ENCODE results near the gene OVOL1.
"Not testable (repeated sequence)": the region's sequence is repeated elsewhere in the genome, so short reads cannot be mapped to it uniquely, and the experiment has no call there.

The OVOL1 gene

DNA sequence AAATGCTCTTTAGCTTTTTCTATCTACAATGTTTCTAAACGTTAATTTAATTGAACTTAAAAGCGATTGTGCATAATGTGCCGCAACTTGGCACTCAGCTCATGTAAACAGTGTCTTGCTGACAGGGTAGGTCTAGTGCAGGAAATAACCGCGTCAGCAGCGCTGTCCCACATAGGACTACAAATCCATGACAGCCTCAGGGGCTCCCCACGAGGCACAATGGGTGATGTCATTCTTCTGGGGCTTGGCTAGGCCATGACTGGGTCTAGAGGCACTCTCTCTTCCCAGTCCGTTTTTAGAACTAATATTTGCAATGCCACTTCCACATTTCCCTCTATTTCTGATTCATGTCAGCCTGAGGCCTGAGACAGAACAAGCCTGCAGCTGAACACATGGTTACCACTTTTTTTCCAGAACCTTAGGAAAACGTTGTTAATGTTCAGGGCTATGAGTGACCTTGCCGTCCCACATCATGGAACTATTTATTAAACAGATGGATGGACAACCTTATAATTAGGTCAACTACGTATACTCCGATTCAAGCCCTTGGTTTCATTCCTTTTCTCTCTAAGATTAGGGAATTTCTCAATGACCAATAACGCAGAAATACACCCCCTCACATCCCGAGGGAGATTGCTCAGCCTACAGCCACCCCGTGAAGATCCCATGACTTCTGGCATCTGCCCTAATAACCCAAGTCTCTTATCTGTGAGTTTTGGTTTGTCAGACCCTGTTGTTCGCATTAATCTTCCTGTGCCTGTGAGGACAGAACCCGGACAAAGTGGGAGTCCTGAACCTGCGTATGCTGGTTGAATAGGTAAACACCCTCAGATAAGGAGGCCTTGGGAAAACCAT is 27.5 kb downstream of the OVOL1 start:
- no peak for DNase-seq (ENCODE audit: low read depth in 2 of 2, low spot score in 1 of 2)

DNA sequence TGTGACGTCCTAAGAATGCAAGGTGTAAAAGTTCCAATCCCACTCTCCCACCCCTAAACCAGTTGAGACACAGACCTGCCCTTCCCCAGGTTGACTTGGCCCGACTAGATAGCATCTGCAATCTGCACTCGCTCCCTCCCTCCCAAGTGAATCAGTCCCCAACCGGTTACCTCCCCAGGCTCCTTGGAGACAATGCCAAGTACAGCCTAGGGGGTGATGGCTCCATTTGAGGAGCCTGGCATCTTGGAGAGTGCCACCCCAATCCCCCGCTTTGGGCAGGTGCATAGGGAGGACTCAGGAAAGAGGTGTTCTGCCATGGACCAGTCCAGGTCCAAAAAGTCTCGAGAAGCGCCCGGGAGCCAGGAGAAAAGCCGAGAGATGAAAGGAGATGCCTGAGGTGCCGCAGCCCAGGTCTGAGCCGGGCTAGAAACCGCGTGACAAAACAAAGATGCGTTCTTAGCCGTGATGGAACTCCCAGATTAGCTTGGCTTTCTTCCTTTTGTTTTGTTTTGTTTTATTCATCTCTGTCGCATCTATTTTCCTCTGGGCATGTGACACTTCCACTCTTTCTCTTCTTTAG is 28.2 kb downstream of the OVOL1 start:
- DNase-seq (ENCODE audit: low read depth in 2 of 2, low spot score in 1 of 2): no peak

DNA sequence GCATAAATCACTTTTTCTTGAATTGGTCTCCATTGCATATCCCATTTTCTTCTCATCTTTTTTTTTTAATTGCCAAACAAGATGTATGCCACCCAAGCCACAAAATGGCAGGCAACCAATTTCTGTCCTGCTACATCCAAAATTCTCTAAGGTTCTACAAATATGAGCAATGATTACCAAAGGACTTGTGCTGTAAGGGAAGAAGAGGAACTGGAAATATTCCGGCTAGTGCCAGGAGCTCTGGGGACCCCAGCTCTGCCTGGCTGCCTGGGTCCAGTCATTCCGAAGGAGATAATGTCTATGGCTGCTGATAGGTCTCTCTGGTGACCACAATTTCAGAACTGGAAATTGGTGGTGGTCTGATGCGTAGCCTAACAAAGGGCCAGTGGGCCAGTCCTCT is 29.8 kb downstream of the OVOL1 start:
- DNase-seq (ENCODE audit: low read depth in 2 of 2, low spot score in 1 of 2): no peak

DNA sequence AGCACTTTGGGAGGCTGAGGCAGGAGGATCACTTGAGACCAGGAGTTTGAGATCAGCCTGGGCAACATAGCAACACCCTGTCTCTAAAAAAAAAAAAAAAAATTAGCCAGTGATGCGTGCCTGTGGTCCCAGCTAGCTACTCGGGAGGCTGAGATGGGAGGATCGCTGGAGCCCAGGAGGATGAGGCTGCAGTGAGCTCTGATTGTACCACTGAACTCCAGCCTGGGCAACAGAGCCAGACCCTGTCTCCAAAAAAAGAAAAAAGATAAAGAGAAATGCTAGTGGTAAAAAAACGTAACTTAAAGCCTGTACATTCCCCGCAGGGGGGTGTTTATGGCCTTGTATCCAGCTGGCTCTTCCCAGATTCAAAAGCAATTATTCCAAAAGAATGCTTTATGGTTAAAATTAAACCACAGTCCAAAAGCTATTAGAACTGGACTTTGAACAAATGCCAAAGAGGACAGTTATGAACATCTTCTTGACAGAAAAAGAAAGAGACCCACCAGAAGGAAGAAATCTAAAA is 30.5 kb downstream of the OVOL1 start:
- DNase-seq (ENCODE audit: low read depth in 2 of 2, low spot score in 1 of 2): no peak

DNA sequence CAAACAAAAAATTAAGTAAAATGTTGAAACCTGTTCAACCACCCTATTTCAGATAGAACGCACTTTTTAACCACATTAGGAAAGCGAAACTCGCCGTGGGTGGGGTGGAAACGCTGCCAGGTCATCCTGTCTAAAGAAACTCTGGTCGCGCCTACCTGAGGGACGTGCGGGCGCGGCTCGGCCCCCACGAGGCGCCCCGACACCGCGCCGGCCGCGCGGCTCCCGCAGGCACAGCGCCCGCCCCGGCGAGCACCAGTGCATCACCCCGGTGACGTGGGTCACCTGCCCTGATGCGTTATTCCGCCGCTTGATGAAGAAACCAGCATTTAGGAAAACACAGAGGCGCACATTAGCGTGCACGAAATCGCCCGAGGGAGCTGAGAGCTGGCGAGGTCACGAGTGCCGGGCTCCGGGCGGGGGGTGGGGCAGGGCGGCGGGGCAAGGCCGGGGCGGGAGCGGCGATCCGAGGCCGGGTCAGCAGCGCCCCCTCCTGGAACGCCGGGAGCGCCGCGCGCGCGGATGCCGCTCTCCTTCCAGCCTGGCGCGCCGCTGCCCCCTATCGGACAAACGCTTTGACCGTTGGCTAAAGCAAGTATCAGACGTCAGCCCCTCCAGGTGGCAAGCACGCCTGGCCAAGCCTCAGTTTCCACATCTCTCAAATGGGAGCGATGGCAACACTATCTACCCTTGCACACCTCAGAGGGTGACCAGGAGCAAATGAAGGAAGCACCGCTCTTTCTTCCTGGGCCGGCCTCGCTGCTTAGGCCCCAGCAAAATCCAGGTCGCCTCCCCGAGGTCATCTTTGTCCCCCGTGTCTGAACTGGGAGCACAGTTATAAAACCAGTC is 31.2 kb downstream of the OVOL1 start:
- DNase-seq (ENCODE audit: low read depth in 2 of 2, low spot score in 1 of 2): peak; percentile 76 to 93

DNA sequence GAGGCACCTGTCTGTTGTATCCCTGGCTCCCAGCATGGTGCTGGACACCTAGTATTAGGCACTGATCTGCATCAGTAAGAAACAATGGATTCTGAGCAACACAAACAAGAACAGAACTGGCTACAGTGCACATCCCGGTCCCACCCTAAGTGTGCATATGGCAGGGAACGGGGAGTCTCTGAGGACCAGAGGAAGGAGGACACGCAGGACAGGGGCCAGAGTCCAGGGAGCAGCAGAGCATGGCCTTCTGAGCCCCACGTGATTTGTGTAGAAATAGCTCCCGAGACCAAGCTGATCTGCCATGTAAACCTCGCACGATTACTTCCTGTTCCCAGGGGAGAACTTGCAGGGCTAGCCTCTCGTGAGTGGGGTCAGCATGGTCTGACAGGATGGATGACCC is 34.2 kb downstream of the OVOL1 start:
- no peak for DNase-seq (ENCODE audit: low read depth in 2 of 2, low spot score in 1 of 2)

DNA sequence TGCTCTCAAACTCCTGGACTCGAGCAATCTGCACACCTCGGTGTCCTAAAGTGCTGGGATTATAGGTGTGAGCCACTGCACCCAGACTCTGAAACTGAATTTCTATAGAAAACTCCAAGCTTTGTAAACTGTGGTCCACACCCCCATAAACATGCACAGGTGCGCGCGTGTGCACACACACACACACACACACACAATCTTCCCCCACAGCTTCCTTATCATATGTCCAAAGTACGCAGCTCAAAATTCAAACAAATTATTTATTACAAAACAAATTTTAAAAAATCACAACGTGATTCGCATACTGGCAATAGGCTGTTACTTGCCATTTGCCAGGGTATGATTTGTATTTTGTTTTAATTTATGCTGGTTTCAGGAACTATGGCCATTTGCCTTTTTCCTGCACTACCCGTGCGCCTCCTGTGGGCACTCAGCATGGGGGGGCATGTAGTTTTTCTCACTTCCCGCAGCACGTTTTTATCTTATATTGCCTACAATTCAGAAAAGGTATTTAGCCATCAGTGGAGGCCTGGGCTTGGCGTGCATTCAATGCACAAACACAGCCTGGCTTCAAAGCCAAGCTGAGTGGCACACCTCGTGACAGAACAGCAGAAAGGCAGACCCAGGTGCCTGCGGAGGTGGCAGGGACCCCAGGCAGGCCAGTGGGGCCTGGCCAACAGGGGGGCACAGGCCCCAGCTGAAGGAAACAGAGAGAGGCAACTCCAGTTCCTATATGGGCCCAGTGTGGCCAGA is 36.1 kb downstream of the OVOL1 start:
- DNase-seq (ENCODE audit: low read depth in 2 of 2, low spot score in 1 of 2): no peak

DNA sequence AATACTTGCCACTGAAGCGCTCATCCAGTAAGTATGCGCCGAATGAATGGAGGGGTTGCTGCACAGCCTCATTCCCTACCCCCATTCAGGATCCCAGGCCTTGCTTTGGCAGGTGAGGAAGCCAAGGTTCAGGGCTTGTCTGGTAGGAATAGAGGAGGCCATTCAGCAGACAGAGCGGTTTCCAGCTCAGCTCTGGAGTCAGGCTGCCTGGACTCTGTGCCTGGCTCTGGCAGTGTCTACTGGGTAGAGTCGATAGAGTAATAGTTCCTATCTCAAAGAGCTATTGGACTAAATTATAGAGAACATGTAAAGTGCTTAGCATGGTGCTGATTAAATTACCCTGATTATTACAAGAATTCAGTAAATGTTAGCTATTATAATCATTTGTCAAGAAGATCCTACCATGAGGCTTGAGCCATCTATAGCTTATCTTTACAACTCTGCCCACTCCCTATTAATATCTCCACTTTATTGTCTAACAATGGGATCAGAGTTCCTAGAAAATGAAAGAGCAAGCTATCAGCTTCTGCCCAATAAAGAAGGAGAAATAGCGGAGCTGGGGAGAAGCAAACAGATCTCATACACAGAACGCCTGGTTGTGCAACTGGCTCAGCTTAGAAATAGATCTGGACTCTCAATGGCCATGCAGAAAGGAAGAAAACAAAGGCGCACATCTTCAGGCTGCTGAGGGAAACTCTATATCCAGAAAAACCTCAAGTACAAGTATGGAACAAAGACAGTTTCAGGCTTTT is 40.3 kb downstream of the OVOL1 start:
- DNase-seq (ENCODE audit: low read depth in 2 of 2, low spot score in 1 of 2): no peak

DNA sequence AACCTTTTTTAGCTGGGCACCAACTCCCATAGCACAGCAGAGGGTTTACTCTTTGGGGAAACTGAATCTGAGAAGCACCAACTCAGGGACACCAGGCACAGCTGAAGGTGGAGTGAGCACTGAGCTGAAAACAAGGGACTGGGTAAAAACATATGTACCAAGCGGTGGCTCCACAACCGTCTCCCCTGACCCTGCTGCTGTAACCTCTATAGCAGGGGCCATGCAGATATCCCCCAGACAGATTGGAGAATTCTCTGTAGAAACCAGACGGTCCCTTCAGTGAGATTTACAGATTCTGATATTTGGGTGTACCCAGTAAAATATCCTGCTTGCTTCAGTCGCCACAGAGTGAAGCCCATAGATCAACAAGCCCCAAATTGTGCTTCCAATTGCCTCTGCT is 42.6 kb downstream of the OVOL1 start:
- no peak for DNase-seq (ENCODE audit: low read depth in 2 of 2, low spot score in 1 of 2)

DNA sequence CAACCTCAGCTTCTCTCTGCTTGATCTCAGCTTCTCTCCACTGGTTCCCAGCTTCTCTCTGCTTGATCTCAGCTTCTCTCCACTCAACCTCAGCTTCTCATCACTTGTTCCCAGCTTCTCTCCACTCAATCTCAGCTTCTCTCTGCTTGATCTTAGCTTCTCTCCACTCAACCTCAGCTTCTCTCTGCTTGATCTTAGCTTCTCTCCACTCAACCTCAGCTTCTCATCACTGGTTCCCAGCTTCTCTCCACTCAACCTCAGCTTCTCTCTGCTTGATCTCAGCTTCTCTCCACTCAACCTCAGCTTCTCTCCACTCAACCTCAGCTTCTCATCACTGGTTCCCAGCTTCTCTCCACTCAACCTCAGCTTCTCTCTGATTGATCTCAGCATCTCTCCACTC is 45.4 kb downstream of the OVOL1 start:
- DNase-seq (ENCODE audit: low read depth in 2 of 2, low spot score in 1 of 2): not testable (repeated sequence)

DNA sequence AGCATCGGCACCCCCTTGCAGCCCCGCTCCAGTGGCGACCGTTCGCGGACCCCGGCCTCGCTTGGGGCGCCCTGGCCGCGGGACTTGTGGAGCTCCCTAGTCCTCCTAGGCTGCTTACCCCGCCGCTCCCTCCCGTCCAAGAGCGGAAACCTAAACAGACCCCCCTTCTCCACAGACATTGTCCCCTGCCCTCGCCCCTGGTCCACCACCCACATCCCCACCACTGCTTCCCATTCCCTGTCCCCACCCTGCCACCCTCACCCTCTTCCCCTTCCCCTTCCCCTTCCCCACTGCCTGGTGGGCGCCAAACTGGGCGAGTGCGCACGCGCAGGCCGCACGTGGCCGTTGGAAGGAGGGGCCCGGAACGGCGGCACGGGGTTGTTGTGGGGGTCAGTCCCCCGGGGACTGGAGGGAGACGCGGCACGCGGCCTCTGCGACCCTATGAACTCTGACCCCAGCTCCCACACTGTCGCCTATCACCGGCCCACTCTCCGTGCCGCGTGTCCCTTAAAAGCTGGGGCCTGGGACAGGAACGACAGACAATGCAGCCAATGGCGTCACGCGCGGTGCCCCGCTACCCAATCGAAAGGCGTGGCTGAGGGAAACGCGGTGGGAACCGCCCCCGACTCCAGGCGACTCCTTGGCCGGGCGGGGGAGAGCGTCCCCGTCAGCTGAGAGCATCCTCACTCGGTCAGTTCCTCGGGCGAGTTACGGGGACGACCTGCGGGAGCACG is 46.6 kb downstream of the OVOL1 start, which contains the start of gene SNX32:
SNX32 (plus strand) TSS at position 667 of the 734 bp plus-strand sequence. CDS start 103 bp downstream, outside the sequence.
- peak; percentile 88 to 91 for DNase-seq (ENCODE audit: low read depth in 2 of 2, low spot score in 1 of 2)

DNA sequence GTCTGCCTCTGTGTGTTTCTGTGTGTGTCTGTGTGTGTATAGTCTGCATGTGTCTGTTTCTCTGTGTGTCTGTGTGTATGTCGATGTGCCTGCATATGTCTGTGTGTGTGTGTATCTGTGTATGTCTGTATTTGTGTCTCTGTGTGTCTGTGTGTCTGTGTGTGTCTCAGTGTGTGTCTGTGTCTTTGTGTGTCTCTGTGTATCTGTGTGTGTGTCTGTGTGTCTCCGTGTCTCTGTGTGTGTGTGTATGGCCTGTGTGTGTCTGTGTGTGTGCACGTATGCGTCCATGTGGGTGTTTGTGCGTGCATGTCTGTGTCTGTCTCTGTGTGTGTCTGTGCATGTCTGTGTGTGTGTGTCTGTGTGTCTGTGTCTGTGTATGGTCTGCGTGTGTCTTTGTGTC is 47.3 kb downstream of the OVOL1 start:
- DNase-seq (ENCODE audit: low read depth in 2 of 2, low spot score in 1 of 2): no peak

DNA sequence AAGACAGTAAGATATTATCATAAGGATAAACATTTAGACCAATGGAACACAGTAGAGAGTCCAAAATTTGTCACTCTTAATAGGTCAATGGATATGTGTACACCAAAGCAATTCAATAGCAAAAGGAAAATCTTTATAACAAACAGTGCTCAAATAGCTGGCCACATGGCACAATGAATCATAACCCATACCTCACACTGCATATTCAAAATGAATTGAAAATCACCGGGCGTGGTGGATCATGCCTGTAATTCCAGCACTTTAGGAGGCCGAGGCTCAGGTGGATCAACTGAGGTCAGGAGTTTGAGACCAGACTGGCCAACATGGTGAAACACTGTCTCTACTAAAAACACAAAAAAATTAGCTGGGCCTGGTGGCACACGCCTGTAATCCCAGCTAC is 55.3 kb downstream of the OVOL1 start:
- no peak for DNase-seq (ENCODE audit: low read depth in 2 of 2, low spot score in 1 of 2)

DNA sequence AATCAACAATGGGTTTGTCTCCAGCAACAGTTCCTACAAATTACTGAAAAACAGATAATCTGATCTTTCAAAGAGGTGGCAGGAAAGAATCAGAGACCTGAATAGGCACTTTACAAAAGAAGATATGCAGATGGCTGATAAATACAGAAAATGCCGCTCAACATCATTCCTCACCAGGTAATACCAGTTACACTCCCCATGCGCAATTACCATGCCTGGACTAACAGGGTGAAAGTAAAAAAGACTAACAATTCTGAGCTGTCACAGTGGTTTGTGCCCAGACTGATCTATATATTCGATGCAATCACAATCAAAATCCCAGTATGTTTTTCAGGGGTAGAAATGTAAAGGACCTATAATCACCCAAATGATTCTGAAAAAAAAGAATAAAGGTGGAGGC is 56.9 kb downstream of the OVOL1 start:
- DNase-seq (ENCODE audit: low read depth in 2 of 2, low spot score in 1 of 2): no peak

DNA sequence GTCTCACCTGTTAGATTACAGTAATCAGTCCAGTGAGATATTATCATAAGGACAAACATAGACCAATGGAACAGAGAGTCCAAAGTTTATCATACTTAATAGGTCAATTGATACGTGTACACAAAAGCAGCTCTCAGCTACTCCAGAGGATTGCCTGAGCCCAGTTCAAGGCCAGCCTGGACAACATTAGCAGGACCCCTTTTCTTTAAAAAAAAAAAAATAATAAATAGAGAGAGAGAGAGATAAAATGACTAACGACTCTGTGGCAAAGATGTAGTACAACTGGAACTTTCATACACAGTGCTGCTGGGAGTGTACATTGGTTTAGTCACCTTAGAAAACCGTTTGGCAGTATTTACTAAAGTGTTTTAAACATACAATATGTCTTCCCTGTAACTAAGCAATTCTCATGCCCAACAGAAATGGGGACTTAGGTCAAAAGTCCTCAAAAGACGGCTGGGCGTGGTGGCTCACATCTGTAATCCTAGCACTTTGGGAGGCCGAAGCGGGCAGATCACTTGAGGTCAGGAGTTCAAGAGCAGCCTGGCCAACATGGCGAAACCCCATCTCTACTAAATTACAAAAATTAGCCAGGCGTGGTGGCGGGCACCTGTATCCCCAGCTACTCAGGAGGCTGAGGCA is 57.5 kb downstream of the OVOL1 start:
- no peak for DNase-seq (ENCODE audit: low read depth in 2 of 2, low spot score in 1 of 2)

Measured in stimulated activated CD8-positive, alpha-beta memory T cell treated with anti-CD3 and anti-CD28 coated beads, Interleukin-4, amount 100 ng/mL, for 4 hours (primary cell).